ENCODE results near the gene HSPB7.
"Not testable (repeated sequence)": the region's sequence is repeated elsewhere in the genome, so short reads cannot be mapped to it uniquely, and the experiment has no call there.

HSPB7 gene

DNA sequence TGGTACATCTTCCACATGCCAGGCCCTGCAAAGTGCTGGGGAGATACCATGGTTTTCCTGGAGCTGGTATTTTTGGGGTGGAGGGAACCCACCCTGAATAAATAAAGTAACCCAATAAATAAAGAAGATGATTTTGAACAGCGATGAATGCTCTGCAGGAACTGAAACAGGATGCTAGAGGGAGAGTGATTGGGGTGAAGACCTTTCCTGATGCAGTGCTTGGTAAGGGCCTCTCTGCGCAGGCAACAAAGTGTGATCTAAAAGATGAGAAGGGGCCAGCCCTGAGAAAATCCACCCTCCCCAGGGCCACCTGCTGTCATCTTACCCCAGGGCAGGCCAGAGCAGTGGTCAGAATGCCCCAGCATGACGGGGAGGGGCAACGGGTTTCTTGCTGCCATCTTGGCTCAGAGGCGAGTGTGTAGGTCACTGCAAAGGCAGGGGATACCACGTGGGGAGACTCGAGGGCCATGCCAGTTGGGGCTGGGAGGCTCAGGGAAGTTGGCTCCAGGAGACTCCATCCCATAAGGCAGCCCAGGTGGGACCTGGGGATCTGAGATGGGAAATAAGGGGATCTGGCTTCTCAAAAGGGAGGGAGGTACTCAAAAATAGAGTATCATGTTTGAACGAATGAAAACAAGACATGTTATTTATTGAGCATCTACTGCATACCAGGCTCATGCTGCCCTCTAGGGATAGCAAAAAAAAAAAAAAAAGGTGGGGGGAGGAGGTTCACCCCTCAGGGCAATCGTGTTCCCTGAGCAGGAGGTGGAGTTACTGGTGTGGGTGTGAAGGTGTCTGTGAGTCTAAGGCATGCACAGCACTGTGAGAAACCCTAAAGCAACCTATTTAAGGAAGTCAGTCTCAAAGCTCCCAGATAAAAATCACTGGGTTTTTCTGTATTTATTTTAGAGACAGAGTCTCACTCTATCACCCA lies 11.0 kb downstream of the HSPB7 start:
- DNase-seq, result peak; percentile 30

DNA sequence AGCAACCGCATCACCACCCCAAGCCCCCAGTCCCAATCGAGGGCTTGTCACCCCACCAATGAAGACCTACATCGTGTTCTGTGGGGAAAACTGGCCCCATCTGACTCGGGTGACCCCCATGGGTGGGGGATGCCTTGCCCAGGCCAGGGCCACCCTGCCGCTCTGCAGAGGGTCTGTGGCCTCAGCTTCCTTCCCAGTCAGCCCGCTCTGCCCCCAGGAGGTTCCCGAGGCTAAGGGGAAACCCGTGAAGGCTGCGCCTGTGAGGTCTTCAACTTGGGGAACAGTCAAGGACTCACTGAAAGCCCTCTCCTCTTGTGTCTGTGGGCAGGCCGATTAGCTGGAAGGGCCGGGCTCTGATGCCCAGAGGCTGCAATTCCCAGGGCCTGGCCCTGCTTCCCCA lies 11.8 kb downstream of the HSPB7 start:
- peak; percentile 28 for DNase-seq

DNA sequence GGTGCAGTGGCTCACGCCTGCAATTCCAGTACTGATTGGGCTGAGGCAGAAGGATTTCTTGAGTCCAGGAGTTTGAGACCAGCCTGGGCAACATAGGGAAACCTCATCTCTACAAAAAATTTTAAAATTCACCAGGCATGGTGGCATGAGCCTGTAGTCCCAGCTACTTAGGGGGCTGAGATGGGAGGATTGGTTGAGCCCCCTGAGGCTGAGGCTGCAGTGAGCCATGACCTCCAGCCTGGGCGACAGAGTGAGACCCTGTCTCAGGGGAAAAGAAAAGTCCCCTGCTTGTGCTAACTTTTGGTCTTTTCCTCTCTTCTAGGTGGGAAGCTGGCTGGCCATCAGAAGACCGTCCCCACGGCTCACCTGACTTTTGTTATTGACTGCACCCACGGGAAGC lies 12.2 kb downstream of the HSPB7 start:
- no peak for DNase-seq

DNA sequence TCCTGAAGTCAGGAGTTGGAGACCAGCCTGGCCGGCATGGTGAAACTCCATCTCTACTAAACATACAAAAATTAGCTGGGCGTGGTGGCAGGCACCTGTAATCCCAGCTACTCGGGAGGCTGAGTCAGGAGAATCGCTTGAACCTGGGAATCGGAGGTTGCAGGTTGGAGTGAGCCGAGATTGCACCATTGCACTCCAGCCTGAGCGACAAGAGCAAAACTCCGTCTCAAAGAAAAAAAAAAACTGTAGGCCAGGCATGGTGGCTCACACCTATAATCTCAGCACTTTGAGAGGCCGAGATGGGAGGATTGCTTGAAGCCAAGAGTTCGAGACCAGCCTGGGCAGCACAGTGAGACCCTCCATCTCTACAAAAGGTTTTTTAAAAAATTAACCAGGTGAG lies 16.6 kb downstream of the HSPB7 start:
- DNase-seq, result not testable (repeated sequence)

- DNase-seq, result no peak
Observed at GRCh38 chr1:15998929-15999328, 18.9 kb downstream of the HSPB7 start.

DNA sequence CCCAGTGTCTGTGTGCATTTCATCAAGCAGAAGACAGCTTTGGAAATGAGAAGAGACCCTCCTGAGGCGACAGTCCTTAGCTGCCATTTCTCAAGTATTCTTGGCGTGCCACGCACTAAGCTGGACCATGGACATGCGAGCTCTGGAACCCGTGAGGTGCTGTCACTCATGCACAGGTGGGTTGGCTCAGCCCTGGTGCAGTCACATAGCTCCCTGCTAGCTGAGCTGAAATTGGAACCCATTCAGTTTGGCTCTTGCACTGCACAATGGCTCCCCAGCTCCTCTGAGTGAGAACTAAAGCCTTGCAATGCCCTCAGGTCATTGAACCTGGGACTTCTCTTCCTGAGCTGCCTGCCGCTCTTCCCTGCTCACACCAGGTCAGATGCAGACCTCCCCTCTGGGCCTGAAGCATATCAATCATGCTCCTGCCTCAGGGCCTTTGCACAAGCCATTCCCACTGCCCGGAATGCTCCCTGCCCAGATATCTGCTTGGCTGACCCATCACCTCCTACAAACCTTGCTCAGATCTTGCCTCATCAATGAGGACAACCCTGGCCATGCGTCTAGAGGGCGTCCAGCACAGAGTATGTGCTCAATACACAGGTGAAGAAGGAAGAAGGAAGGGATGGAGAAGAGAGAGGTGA lies 20.1 kb downstream of the HSPB7 start:
- no peak for DNase-seq

GRCh38 chr1:15997076-15997585 lies 20.7 kb downstream of the HSPB7 start:
- no peak for DNase-seq

DNA sequence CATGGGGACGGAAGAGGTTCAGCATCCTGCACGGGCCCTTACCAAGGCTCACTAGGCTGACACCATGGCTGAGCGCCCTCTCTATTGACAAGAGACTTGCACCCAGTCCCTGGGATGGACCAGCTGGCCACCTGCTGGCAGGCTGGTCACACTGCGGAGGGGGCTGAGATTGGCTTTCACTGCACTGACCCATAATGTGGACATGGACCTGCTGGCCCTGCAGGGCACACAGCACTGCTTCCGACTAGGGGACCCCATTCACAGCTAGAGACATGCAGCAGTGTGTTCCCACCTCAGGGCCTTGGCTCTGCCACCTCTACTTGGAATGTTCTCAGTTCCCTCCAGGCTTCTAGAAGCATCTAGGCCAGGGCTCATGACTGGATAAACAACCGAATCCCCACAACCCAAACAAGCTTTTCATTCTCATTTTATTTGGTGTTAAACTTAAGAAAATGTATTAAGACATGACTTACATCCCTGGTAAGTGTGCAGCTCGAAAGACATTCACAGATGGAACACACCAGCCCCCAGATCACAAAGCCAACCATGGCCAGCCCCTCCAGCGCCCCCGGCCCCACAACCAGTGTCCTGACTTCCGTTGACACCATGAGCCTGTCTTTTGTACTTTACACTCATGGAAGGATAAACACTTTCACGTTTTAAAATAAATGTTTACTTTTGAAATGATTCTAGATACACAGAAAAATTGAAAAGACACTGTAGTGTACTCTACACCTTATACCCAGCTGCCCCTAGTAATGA lies 23.1 kb downstream of the HSPB7 start:
- peak; percentile 60 for DNase-seq

- no peak for DNase-seq
Observed at GRCh38 chr1:15994081-15994480, 23.8 kb downstream of the HSPB7 start.

GRCh38 chr1:15993666-15994065 lies 24.2 kb downstream of the HSPB7 start:
- DNase-seq, result no peak

DNA sequence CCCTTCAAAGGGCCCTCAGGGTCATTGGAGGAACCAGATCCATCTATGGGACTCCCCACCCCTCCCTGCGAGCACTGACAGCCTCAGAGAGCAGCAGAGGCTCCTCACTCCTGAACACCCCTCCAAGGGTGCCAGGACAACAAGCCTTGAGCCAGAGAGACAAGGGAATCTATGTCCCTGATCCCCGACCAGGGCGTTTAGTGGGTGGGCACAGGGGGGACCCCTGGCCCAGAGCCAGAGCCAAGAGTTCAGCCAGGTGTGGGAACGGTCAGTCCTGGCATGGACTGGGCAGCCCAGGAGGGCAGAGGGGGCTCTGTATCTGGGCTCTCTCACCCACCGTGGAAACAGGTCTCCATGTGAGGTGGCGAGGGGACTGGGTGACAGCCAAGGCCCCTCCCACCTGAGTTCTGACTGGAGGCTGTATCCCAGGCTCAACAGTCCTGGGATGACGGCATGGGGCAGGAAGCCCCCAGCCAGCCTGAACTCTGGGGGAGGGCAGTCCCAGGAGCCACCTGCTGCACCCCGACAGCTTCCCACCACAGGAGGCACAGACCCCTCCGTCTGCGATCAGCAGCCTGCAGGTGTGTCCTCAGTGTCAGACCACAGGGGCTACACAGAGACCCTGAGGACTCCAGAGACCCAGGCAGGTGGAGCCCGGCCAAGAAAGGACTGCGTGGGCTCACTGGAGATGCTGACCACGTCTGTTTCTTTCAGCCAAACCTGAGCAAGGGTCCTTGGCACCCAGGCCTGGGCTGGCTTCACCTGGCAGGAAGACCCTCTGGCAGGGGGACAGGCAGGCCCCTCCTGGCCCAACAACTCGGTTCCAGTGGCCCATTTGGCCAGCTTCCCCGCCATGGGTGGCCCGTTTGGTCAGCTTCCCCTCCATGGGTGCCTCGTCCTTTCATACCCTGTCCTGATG lies 25.0 kb downstream of the HSPB7 start:
- DNase-seq, result no peak

DNA sequence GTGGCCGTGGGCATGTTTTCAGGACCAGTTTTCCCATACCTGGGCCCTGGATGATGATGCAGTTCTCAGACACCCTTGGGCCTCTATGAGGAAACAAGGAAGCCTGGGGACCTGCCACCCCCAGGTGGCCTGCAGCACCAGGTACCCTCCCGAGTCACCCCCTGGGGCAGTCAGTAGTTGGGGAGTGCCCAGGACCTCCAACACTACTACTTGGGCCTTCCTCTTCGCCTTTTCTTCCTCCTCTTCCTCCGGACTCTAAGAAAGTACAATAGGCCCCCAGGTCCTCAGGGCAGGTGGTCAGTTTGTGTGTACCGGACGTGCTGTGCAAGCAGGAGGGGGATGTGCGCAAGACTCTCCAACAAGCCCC lies 25.7 kb downstream of the HSPB7 start:
- no peak for DNase-seq

DNA sequence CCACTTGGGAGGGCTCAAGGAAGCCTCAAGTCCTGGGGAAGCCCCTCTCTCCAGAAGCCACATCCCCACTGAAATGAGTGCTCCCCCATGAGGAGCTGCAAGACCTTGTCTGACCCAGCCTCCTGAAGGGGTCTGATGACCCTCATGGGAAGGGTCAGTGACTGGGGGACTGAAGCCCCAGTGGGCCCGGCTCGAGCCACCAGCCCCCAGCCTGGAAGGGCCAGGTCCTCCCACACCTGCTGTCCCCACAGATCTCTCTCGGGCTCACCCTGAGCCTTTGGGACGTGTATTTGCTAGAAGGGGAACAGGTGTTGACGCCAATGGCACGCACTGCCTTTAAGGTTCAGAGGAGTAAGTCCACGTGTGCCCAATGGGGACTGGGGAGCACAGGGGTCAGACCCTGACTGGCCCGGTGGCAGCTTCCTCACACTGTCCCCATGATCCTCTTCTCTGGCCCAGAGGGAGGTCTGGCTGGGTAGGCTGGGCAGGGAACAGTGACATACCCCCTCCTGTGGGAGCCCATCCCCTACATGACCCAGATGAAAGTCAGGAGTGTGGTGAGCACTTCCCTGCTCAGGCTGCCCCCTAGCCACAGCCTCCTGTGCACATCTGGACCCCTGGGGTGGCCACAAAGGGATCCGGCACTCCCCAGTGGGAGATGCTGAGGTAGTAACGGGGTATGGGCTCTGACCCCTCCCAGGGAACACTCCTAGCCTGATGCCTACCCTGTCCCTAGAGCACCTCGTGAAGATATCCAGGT lies 26.2 kb downstream of the HSPB7 start:
- DNase-seq, result no peak

DNA sequence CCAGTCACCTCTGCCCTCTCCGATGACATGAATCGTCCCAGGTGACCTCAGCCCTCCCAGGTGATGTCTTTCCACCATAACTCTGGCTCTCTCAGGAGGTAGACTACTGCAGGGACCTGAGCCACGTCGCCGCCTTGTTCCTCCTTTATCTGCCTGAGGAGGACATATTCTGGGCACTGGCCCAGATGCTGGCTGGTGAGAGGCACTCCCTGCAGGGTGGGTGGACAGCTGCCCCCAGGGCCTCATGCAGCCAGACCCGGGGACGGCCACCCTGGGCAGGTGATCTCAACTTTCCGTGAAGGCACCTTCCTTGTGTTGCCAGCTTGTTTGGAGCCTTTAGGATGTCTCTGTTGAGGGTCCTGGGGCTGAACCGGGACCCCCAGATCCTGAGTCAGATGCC lies 28.1 kb downstream of the HSPB7 start:
- no peak for DNase-seq

- DNase-seq, result no peak
Observed at GRCh38 chr1:15988856-15989736, 28.7 kb downstream of the HSPB7 start.

GRCh38 chr1:15985611-15986297 lies 32.1 kb downstream of the HSPB7 start:
- DNase-seq, result no peak

- no peak for DNase-seq
Observed at GRCh38 chr1:15983275-15983674, 34.6 kb downstream of the HSPB7 start.

DNA sequence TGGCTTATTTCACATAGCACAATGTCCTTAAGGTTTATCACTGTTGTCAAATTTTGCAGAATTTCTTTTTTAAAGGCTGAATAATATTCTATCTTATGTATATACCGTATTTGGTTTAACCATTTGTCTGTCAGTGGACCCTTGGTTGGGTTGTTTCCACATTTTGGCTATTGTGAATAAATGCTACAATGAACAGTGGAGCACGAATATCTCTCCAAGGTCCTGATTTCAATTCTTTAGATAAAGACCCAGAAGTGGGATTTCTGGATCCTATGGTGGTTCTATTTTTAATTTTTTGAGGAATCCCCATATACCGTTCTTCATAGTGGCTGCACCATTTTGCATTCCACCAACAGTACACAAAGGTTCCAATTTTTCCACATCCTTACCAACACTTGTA lies 36.2 kb downstream of the HSPB7 start:
- DNase-seq, result no peak

DNA sequence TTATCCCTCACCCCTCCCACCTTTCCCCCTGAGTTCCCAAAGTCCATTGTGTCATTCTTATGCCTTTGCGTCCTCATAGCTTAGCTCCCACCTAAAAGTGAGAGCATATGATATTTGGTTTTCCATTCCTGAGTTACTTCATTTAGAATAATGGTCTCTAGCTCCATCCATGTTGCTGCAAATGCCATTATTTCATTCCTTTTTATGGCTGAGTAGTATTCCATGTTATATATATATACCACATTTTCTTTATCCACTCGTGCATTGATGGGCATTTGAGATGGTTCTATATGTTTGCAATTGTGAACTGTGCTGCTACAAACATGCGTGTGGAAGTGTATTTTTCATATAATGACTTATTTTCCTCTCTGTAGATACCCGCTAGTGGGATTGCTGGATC lies 39.9 kb downstream of the HSPB7 start:
- DNase-seq, result not testable (repeated sequence)
